Body of pancreas (tissue), 4 donors: ENCODE data around the gene WNT11. TPM values are rescaled to one million over a fixed set of nuclear protein-coding genes. Genes with fewer than 3 reads are reported as not detected.

Experiments
- ATAC-seq: fragments of 150-250 bp; one replicate; pipeline ENCODE4 v1.9.1; 2016
- DNase-seq, 4 donors: peaks; one replicate each; pipeline ENCODE4 v3.0.0-alpha.2; 2019
- H3K27ac ChIP-seq, 4 donors: fragments of 200-600 bp; sonication (generic); 1 replicate in 3 of 4; 2 replicates in 1 of 4; pipeline versions ENCODE4 v1.5.1 to v1.6.1; 2016 to 2019; ENCODE audit warnings: mild to moderate bottlenecking in 1 of 4, mixed read lengths in 1 of 4, moderate library complexity in 1 of 4
- H3K27me3 ChIP-seq, 2 donors: fragments of 200-600 bp; sonication (generic); one replicate each; pipeline ENCODE4 v1.6.0; 2016; ENCODE audit warnings: mild to moderate bottlenecking in 1 of 2
- H3K36me3 ChIP-seq, 2 donors: fragments of 200-600 bp; sonication (generic); replicated peaks in 1 of 2; 2 replicates each; pipeline ENCODE4 v1.5.1; 2016; ENCODE audit warnings: low read depth in 2 of 2; ENCODE audit not compliant: insufficient read depth in 1 of 2
- H3K4me1 ChIP-seq: fragments of 200-600 bp; sonication (generic); one replicate; pipeline ENCODE4 v1.6.0; 2016
- H3K4me3 ChIP-seq, 2 donors: fragments of 200-600 bp; sonication (generic); 1 replicate in 1 of 2; 2 replicates in 1 of 2; pipeline ENCODE4 v1.5.1; 2016 to 2019
- H3K9me3 ChIP-seq, 3 donors: fragments of 200-600 bp; sonication (generic); 1 replicate in 2 of 3; 2 replicates in 1 of 3; pipeline ENCODE4 v1.5.1; 2016
- POLR2A ChIP-seq, 3 donors: fragments of 450-650 bp; IDR thresholded peaks; one replicate each; pipeline ENCODE4 v1.6.1; 2016; ENCODE audit warnings: antibody characterized with exemption in 3 of 3, mild to moderate bottlenecking in 2 of 3
- whole genome bisulfite sequencing, 2 donors: methylation state at CpG; one replicate each; pipeline ENCODE4 v1.1.5; 2017; 5-methylcytosine and 5-hydroxymethylcytosine counted together
- intact Hi-C: fragments of 100-400 bp; cut with DNase I; formaldehyde crosslinking; loops from one replicate; pipeline ENCODE4 v1.15.1; 2023
- total RNA-seq, 2 donors: library from RNA; depleted of rRNA; stranded (reverse); fragments of >200 nt; gene quantifications; one replicate each; pipeline ENCODE4 v1.1.0, GENCODE V29; 2016
- TF ChIP-seq, protein P1 (sequence below), 7 experiments: fragments of 450-650 bp in 4 of 7; fragments of 200-600 bp in 3 of 7; sonication (generic) in 3 of 7; IDR thresholded peaks; one replicate each; pipeline ENCODE4 v1.5.1; 2016 to 2019; ENCODE audit warnings: antibody characterized with exemption in 7 of 7

The WNT11 gene
- total RNA-seq, 2 donors from 2014 or later = 4.2 to 23.4 TPM

GRCh38 chr11:76233196-76233921 is 27.1 kb upstream of the WNT11 start:
- ATAC-seq (no peak), DNase-seq (no peak)
- H3K27me3 ChIP-seq = no peaks in the 10 kb centered on the region
- no peak overlapping the region for H3K4me3 ChIP-seq
- peaks cover 11% of the 10 kb centered on the region for H3K4me1 ChIP-seq
- no peaks in the 10 kb centered on the region for H3K9me3 ChIP-seq
- no peaks in the 10 kb centered on the region for H3K36me3 ChIP-seq
- 93 to 95% methylated on average over 9 of the region's 9 CpGs for WGBS, 2 donors
- intact Hi-C loops = no loop called here
- no peak for TF ChIP-seq POLR2A (IDR thresholded peaks at IDR 0.05)
- H3K27ac ChIP-seq = no peak overlapping the region

DNA sequence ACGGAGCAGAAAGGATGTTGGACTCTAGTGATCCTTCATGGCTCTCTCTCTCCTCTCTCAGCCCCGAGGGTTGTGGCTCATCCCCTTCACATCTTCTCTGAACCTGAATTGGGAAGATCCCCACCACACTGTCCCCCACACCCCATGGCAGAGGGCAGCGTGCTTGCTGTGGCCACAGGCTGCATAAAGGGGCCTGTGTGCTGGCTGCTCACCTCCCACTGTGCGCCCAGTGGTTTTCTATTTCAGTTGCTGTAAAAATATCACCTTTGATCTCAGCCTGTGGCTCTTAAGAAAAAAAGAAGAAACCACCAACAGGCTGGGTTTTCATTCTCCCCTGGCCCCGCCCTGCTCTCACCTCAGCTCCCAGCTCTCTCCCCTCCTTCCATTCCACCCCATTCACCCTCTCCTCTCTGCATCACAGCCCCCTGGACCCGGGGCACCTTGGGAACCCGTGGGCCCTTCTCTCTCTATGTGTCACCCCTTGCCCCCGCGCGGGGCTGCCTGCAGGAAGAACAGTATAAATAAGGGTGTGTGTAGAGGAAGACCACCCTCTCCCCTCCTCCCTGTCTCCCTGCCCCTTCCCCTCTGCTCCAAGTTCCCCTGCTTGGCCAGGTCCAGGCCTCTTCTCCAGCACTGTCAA is 25.8 kb upstream of the WNT11 start:
- ATAC-seq = no peak
- H3K4me1 ChIP-seq = peaks cover 11% of the 10 kb centered on the region
- no peak overlapping the region for H3K27ac ChIP-seq
- 68 to 83% methylated on average over 10 of the region's 10 CpGs for WGBS, 2 donors
- H3K36me3 ChIP-seq = no peaks in the 10 kb centered on the region
- no peak overlapping the region for H3K4me3 ChIP-seq
- intact Hi-C loops = no loop called here
- TF ChIP-seq POLR2A (IDR thresholded peaks at IDR 0.05) = no peak
- TF ChIP-seq, protein P1, sequence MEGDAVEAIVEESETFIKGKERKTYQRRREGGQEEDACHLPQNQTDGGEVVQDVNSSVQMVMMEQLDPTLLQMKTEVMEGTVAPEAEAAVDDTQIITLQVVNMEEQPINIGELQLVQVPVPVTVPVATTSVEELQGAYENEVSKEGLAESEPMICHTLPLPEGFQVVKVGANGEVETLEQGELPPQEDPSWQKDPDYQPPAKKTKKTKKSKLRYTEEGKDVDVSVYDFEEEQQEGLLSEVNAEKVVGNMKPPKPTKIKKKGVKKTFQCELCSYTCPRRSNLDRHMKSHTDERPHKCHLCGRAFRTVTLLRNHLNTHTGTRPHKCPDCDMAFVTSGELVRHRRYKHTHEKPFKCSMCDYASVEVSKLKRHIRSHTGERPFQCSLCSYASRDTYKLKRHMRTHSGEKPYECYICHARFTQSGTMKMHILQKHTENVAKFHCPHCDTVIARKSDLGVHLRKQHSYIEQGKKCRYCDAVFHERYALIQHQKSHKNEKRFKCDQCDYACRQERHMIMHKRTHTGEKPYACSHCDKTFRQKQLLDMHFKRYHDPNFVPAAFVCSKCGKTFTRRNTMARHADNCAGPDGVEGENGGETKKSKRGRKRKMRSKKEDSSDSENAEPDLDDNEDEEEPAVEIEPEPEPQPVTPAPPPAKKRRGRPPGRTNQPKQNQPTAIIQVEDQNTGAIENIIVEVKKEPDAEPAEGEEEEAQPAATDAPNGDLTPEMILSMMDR (IDR thresholded peaks at IDR 0.05) = no peak
- H3K9me3 ChIP-seq = no peaks in the 10 kb centered on the region
- H3K27me3 ChIP-seq = no peaks in the 10 kb centered on the region
- no peak for DNase-seq

- Histone ChIP-seq H3K27me3 (no peaks in the 10 kb centered on the region), H3K36me3 (no peaks in the 10 kb centered on the region), H3K4me1 (peaks cover 8% of the 10 kb centered on the region), H3K27ac (no peak overlapping the region), H3K9me3 (no peaks in the 10 kb centered on the region), H3K4me3 (no peak overlapping the region)
- 45 to 60% methylated on average over 6 of the region's 6 CpGs for WGBS, 2 donors
- intact Hi-C loops = no loop called here
- ATAC-seq (no peak), DNase-seq (peak in 1 of 4 donors; percentile 29)
- TF ChIP-seq, protein P1 (IDR thresholded peaks at IDR 0.05) = no peak
- no peak for TF ChIP-seq POLR2A (IDR thresholded peaks at IDR 0.05)
Measured at GRCh38 chr11:76231121-76231738, 24.9 kb upstream of the WNT11 start.

GRCh38 chr11:76230392-76230791 is 24.1 kb upstream of the WNT11 start:
- WGBS, 2 donors = 74% methylated on average over 8 of the region's 8 CpGs; no CpG with 5 or more reads in 1 of the 2 donors
- Histone ChIP-seq H3K27me3 (no peaks in the 10 kb centered on the region), H3K27ac (no peak overlapping the region), H3K4me3 (no peak overlapping the region), H3K4me1 (peaks cover 8% of the 10 kb centered on the region), H3K36me3 (no peaks in the 10 kb centered on the region), H3K9me3 (no peaks in the 10 kb centered on the region)
- no peak for DNase-seq
- intact Hi-C loops = no loop called here
- TF ChIP-seq, protein P1 (IDR thresholded peaks at IDR 0.05) = no peak
- TF ChIP-seq POLR2A (IDR thresholded peaks at IDR 0.05) = no peak
- ATAC-seq = no peak

DNA sequence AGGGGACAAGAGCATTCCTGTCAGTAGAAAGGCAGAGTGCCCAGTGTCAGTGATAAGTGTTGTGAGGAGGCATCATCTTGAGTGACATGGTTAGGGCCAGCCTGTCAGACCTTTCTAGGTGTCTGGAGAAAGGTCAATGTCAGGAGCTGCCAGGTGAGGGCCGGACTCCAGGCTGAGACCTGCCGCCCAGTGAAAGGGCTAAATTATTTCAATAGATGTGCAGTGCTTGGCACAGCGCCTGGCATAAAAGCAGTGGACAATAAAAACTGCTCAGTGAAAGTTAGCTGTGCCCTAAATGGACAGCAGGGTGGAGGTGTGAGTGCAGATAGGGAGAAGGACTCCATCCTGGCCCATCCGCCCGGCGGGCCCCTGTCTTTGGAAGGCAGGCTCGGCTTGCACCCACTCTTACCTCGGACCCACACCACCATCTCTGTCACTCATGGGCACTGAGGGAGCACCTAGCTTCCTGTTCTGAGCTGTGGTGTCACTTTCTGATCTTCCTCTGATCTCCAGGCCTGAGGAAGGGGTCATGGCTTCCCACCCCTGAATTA is 23.5 kb upstream of the WNT11 start:
- Histone ChIP-seq H3K4me3 (no peak overlapping the region), H3K9me3 (no peaks in the 10 kb centered on the region), H3K27me3 (no peaks in the 10 kb centered on the region), H3K27ac (no peak overlapping the region), H3K4me1 (peaks cover 8% of the 10 kb centered on the region), H3K36me3 (no peaks in the 10 kb centered on the region)
- intact Hi-C loops = no loop called here
- no peak for TF ChIP-seq POLR2A (IDR thresholded peaks at IDR 0.05)
- TF ChIP-seq, protein P1 (IDR thresholded peaks at IDR 0.05) = no peak
- ATAC-seq (no peak), DNase-seq (no peak)
- 88 to 91% methylated on average over 7 to 8 of the region's 8 CpGs for WGBS, 2 donors
